OCI-M1 (cell line): ENCODE results near the gene CKS1B.
A peak's percentile ranks its signal among the peaks of the same experiment; 100 is the strongest.

Source experiments
- DNase-seq: peaks from one replicate; lab custom pipeline; 2025; lab: John Stamatoyannopoulos, UW

CKS1B gene

DNA sequence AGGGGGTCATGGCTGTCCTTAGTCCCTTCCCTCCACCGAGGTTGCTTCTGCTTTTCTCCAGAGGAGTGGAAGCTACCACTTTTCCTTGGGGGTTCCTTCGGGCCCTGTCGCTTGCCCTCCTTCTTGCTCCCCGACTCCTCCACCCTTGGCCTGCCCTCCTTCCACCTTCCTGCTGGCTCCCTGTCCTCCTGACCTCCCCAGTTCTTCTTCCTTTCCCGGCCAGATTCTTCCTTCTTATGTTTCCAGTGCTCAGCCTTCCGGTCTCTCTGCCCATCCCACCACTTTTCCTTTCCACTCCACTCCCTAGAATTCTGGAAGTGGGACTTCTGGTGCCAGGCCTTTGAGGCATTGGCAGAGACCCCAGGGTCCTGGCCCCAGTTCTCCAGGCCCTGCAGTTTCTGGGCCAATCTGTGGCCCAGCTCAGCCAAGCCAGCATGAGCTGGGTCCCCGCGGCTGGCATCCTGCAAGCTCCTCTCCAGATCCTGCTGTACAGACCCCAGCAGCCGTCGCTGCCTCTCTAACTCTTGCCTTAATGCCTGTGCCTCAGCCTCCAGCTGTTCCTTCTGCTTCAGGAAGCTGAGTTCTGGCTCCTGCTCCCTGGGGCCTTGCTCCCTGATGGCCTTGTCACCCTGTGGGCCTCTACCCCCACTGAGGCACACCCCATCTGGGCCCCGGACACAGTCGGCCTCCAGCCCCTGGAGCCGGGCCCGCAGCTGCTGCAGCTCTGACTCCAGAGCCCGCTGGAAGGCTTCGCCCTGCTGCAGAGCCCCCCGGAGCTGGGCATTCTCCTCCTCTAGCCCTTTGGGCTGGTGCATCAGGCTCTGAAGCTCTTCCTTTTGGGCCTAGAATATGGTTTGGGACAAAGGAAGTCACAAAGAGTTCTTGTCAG lies 28.3 kb upstream of the CKS1B start:
- no peak for DNase-seq

DNA sequence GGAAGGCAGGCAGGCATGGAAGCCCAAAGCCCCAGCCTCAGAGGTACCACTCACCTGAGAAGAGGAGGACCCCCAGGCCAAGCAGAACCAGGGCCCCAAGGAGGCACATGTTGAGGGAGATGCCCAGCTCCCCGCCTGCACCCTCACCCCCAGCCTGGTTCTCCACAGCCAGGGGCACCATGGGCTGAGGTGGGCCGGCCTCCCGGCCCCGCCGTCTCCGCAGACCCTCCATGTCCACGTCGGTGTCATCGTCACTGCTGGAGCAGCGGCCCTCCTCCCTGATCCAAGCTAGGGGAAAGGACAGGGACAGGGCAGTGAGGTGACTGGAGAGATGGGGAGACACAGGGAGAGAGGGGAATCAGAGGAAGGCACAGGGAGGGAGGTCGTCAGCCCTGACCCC lies 26.4 kb upstream of the CKS1B start:
- no peak for DNase-seq

DNA sequence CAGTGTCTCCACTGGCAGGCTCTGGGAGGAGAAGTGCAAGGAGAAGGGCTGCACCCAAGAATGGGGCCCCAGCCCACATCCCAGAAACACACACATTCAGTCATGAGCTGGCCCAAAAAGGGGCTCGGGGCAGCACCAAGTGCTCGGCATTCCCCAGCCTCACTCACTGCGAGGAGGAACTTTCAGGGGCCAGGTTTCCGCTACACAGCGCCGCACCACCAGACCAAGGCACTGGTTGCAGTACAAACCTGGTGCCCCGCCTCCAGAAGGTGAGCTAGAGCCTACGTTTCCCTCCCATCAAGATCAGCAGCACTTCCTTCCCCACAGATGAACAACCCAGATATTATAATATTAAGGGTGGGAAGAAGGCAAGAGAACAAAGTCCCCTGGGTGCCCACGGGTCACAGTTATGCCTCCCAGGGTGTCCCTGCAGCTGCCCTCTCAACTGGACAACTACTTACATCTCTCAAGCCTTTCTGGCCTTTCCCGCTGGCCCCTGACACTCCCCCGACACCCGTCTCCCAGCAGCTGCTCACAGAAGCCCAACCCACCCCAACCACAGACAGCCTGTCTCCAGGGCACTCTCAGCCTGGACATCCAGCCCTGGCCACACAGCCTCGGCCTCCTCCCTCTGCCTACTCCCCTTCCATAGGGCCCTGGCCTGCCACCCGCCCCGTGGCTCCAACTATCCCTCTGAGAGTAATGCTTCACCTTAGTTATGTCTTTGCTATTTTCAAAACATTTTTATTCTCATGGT lies 22.4 kb upstream of the CKS1B start:
- DNase-seq = peak; percentile 32

DNA sequence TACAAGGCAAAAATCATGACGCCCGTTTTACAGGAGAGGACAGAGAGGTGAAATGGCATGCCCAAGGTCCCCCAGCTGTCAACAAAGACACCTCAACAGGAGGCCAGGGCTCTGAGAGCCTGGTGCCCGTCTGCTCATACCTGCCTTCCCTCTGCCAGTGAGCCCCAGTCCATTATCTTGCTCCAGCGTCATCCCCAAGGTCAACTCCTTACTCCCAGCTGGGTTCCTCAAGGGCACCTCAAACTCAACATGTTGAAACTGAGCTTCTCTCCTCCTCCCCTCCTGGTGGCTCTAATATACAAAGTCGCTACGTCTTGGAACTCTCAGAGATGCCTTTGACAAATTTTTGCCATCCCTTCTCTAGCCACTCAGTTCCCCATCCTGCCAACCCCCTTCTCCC lies 21.8 kb upstream of the CKS1B start:
- no peak for DNase-seq

DNA sequence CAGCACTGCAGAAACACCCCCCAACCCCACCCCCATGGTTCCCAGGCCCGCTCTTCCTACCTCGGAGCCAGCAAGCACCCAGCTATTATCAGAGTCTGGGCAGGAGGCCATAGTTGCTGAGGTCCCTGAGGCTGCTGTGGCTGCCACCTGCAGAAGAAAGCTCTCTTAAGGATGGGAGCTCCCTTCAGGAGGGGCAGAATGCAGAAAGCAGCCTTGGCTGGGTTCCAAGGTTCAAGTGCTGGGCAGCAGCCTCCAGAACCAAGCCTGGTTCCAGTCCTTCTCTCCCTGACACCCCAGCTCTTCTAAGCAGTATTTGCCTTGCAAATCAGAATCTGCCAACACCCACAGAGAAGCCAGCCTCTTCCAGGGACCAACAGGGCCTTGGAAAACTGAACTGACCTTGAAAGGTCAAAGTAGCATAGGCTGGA lies 20.9 kb upstream of the CKS1B start:
- DNase-seq = no peak

DNA sequence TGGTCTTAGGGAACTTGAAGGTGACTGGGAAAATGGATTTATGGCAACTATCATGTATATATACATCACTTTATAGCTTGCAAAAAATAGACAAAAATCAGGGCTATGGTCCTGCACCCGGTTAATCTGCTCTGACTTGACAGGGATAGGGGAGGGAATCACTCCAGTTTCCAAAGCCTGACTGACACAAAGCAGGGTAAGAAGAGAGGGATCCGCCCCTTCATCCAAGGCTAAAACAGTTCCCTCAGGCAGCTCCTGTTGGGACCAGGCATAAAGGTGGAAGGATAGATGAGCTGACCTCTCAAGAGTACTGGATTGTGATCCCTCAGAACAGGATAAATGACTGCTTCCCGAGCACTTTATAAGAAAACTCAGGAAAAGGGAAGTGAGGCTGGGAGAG lies 19.9 kb upstream of the CKS1B start:
- DNase-seq = no peak

DNA sequence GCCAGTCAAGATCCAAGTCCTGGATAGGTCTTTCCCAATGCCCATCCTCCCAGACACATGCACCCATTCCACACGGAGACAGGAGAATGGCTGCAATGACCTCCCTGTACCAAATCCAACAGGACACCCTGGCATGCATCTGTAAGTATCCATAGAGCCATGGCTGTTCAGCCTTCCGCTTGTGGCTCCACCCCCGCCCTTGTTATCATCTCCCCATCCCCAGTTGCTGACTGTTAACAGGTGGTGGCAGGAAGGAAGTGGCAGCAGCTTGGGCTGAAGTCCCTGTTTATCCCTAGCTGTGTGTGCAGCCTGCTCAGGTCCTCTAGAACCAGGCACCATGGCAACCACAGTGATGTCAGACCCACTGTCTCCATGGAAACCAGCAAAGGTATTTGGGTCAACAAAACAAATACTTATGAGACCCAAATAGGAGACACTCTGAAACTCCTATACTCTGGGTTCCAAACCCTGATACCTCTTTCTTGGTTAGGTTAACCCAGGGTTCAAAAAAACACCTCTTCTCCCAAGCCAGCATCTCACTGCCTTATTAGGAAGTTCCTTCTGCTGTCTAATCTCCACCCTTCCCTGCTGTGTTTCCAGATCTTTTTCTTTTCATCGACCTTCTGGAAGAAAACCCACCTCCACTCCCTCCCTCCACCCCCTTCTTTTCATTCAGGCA lies 19.3 kb upstream of the CKS1B start:
- peak; percentile 41 for DNase-seq

DNA sequence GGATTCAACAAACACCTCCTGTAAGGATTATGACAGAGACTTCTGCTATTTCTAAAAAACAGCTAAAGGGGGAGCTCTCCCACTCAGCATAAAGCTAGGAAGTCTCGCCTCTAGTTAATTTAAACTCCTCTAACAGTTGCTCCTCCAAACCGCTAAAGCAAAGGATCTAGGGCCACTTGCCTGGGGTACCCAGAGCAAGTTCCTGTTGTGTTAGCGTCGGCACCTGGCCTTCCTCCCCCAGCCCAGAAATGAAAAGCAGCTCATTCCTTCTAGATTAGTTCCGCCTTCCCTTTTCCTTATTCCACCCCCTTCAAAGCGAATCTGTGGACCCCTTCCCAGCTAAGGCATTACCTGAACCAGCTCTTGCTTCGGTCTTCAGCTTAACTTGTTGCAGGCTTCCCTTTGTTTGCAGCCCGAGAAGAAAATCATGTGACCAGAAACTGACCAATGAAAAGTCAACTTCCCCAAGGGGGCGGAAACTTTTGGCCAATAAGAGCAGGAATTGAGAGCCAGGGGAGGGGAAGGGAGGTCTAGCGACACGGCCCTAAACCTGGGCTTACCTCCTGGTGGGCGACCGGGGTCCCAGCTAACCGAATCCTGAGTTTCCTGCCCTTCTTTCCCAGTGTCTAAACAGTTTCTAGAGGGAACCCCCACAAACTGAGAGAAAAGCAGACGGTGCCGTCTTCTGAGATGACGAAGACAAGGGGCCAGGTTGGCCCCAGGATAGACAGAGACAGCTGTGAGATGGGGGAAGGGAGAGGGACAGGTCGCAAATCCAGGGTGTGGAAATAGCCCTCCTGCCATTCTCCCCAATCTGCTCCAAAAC lies 18.6 kb upstream of the CKS1B start, which contains the start of gene PBXIP1:
PBXIP1 (minus strand) TSS at position 382 of the 826 bp plus-strand sequence. CDS start 2,378 bp downstream, outside the sequence.
- peak; percentile 97 for DNase-seq

DNA sequence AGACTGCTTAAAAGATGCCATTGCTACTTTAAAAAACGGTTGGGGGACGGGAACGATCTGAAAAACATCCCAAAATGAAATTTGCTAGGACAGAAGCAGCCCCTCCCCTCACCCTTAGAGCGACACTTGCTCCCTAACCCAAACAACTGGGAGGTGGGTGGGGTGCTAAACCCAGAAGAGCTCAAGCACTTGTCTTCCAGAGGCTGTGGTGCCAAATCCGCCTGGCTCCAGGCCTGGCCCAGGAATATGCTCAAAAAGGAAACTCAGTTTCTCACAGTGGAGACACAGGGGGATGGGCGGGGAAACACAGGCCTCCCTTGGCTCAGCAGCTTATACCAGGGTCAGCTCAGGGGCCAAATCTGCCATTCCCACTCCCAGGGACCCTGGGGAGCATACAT lies 17.9 kb upstream of the CKS1B start:
- DNase-seq = no peak

DNA sequence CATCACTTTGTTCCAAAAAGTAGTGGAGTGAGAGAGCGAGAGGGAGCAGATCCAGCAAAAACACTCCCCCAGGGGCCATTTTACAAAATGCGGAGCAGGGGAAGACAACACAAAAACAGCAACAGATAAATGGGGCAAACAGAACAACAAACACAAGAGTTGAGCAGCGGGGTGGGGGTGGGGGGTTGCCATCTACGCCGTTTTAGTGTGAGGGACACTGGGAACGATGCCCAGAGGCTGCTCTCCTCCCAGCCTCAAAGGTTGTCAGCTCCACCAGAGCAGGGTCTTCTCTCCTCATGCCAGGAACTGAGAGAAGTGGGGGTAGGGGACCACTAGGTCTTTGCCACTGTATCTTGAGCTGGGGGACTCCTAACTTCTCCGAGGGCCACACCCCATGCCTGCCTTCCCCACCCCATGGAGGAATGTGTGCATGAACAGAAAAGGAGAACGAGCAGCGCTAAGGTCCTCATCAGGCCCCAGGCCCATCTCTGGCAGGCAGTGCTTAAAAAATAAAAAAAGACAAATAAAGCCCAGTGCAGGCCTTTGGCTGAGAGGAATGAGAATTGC lies 17.3 kb upstream of the CKS1B start:
- DNase-seq = no peak

DNA sequence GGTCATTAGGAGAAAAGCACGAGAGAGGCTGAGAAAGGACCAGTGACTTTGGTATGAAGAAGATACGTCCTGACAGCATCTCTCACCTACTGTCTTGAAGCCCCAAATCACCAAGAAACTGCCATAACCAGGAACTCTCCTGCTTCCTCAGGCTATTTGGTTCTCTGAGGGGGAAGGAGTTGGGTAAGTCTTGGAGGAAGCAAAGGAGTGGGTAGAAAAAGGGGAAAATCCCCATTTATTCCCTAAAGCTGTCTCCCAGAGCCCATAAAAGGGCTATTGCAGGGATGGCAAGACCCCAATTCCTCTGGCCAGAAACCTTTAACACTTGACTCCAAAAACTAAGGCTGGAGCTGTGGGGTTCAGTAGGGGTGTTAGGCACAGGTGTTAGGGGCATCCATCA lies 16.4 kb upstream of the CKS1B start:
- DNase-seq = no peak

DNA sequence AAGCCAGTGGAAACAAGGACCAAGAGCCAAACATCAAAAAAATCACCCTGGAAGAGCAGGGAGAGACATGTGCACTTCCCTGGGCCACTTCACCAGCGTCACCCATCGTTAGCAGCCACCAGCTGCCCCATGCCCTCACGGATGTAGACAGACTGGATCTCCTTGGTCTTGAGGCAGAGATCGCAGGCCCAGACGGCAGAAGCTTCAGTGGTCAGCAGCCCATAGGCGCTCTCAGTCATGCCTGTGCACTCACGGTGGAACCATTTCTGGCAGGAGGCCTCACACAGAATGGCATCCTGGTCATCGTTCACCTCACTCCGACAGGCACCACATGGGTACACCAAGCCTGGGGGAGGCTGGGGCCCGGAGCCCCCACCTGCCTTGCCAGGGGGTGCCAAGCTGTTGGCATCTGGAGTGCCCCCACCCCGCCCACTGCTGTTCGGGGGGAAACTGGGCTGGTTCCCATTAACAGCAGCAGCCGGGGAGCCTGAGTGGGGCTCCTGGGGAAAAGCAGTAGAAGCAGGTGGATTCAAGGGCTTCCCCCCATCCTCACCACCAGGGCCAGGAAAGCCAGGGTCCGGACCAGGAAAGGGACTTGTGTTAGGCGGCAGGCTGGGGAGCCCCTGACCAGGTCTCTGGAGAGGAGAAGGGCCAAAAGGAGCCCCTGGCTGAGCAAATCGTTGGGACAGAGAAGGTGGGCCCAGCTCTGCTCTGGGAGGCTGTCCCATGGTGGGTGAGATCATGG lies 15.6 kb upstream of the CKS1B start:
- DNase-seq = no peak

DNA sequence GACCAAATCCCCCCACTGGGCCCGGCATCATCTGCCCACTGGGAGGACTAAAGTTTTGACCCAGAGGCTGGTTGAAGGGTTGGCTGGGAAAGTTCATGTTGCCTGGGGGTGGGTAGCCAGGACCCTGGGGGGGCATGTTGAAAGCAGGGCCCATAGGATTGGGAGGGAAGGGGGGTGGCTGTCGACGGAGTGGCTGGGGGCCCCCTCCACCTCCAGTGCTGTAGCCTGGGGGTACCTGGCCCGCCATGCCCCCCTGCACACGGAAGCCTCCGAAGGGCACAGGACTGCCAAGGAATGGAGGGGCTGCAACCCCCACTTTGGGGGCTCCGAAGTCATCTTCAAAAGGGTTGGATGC lies 15.1 kb upstream of the CKS1B start:
- DNase-seq = no peak

DNA sequence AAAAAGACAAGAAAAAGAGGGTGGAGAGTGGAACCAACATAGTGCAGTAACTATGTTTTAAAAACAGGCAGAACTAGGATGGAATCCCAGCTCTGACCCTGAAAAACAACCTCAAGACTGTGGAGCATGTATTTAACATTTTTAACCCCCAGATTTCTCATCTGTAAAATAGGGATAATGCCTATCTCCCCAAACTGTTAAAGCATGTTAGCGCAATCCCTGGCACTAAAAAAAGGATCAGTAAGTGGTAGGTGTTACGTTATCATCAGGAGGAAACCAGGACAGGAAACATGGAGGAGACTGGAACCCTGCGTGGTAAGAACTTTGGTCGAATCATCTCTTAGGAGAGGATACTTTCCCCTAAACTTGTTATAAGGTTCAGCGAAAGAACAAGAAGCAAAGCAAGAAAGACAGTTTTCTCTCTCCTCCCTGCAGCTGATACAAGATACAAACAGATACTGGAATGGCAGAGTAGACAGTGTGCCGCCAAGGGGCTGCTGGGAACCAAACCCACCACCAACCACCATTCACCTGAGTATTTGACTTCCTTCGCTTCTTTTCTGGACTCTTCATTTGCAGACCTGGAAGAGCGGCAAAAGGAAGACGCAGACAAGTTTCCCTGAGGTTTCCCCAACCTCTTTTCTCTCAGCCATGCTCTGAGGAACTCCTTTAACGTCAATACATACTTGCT lies 13.9 kb upstream of the CKS1B start:
- peak; percentile 61 for DNase-seq

DNA sequence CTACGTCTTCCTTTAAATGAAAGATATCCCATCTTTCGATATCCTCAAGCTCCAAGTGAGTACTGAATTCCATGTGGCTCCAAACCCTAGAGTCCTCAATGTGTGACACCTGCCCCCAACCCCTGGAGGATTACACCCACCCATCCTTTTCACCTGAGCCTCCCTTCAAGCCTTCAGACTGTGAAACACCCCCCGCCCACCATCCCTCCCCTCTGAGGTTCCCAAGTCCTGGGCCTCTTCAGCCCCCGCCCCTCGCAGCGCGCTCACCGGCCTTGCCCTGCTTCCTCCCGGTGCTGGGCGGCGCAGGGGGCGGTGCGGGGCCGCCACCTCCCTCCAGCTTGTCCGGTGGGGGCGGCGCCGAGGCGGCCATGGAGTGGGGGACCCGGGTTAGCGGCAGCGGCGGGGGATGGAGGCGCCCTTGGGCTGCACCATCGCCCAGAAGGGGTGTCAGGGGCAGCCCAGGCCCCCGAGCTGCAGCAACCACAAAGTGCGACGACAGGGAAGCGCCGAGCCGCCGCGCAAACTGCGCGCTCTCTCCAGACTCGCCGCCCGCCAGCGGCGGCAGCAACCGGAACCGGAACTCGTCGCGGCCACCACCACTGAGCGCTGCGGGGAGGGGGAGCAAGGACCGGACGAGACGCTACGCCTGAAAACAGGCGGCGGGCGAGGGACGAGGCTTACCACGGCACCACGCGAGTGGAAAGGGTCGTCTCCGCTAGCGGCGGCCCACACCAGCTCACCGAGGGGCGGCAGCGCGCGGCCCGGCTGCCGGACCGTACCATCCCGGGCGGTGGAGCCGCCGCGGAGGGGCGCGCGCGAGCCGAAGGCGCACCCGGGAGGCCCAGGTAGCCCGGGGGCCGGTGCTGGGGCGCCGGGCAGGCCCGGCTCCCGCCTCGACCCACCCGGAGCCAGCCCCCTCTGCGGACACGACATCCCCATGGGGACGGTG lies 13.0 kb upstream of the CKS1B start, which contains the start of gene PYGO2:
PYGO2 (minus strand) TSS at position 576 of the 949 bp plus-strand sequence; CDS start at position 370, 206 bp downstream.
- peak; percentile 92 for DNase-seq

DNA sequence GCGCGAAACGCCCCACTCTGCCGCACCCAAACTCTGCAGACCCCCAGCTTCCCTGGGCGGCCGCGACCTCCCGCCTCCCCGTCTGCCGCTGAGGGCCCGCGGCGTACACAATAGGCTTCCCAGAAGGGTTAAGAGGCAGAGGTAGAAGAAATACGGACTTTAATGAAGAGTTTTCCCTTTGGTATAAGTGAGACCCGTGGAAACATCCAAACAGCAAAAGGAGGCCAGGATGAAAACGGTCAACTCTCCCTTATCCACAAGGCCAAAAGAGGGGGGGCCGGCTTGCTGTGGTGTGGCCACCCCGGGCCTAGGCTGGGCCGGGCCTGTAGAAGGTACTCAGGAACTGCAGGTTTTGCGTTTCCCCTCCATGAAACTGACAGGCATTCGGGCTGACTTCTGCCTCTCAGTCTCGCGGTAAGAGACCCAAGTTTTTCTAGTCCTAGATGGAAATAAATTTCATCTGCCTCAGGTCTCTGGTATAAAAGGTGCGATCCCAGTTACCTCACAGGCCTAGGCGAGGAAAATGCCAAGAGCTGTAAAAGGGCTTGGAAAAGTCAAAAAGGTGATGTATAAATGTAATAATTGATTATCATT lies 12.2 kb upstream of the CKS1B start:
- peak; percentile 81 for DNase-seq

DNA sequence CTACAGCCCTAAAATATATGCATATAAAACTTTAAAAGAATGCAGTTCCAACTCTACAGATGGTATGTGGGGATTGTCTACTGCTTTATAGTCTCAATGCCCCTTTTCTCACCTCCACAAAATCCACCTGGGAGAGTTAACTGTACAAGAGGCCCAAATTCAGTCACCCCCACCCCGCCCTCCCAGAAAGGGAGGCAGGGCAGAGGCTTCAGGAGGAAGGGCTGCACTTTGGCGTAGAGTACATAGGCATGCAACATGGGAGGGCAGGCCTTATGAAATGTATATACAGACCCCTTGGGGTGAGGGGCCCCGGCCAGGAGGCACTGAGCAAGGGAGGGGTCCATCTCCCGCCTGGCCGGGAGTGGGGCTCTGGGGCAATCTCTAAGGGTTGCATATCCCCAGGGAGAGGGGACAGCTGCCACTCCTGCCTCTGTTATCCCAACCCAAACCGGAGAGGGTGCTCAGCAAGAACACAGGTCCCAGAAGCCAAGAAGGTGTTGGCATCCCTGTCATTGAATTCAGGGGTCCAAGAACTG lies 11.6 kb upstream of the CKS1B start:
- DNase-seq = no peak

DNA sequence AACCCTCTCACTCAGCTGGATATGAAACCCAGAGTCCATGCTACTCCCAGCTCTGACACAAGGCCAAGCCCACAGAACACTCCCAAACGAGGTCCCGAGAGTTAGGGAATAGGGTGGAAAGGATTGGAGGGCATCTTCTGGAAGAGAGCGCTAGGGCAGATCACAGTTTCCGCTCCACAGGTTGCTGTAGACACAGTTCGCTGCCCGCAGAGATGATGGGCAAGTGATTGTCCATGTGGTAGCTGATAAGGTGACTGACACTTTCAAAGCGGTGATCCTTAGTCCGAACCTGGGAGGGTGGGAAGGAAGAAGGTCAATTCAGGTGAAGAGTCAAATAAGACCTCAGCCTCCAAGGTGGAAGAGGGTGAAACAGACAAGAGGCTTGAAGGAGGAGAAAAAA lies 10.8 kb upstream of the CKS1B start:
- no peak for DNase-seq
